Measurements from ENCODE around the gene ADAMTS13. TPM values are rescaled to one million over a fixed set of nuclear protein-coding genes. Genes with fewer than 3 reads are reported as not detected.

ADAMTS13 gene
- total RNA-seq, 2 experiments from 2014 or later, result 2.2 to 2.6 TPM

GRCh38 chr9:133493428-133493827, 71.3 kb downstream of the ADAMTS13 start:
- POLR2A ChIA-PET, result no interaction called here
- CTCF ChIA-PET, result no interaction called here

GRCh38 chr9:133493845-133494540, 71.8 kb downstream of the ADAMTS13 start:
- Mint-ChIP-seq H3K27ac (no peak overlapping the region), H3K4me1 (ENCODE audit: low read depth) (no peaks in the 10 kb centered on the region), H3K9me3 (no peaks in the 10 kb centered on the region), H3K27me3 (peaks cover 7% of the 10 kb centered on the region), H3K4me3 (no peak overlapping the region), H3K36me3 (ENCODE audit: low read depth) (no peaks in the 10 kb centered on the region)
- Histone ChIP-seq H3K4me3 (ENCODE audit: low read length) (no peak overlapping the region), H3K27me3 (ENCODE audit: control insufficient read depth in 1 of 2, insufficient read depth in 2 of 2, low read length in 2 of 2) (peaks cover 0 to 5% of the 10 kb centered on the region in 2 experiments), H3K4me1 (ENCODE audit: insufficient read depth, low read length) (no peaks in the 10 kb centered on the region), H3K27ac (ENCODE audit: low read depth in 1 of 2, low read length in 2 of 2) (no peak overlapping the region), H3K9me3 (ENCODE audit: control insufficient read depth in 1 of 2, insufficient read depth in 1 of 2, low read length in 2 of 2) (peaks cover 0 to 4% of the 10 kb centered on the region in 2 experiments), H3K36me3 (ENCODE audit: insufficient read depth, low read length) (no peaks in the 10 kb centered on the region)
- ATAC-seq (ENCODE audit: poor library complexity) (no peak), DNase-seq (no peak)
- ChIA-PET CTCF (no interaction called here), POLR2A (no interaction called here)
- intact Hi-C loops (cut with DNase I, micrococcal nuclease), result no loop called here
- TF ChIP-seq CTCF (IDR thresholded peaks at IDR 0.05), result no peak

More at GRCh38 chr9:133493428-133493827, 71.3 kb downstream of the ADAMTS13 start:
- Mint-ChIP-seq H3K27me3 (peaks cover 5% of the 10 kb centered on the region), H3K27ac (no peak overlapping the region), H3K9me3 (no peaks in the 10 kb centered on the region), H3K36me3 (ENCODE audit: low read depth) (no peaks in the 10 kb centered on the region), H3K4me3 (no peak overlapping the region), H3K4me1 (ENCODE audit: low read depth) (no peaks in the 10 kb centered on the region)
- DNase-seq (no peak), ATAC-seq (ENCODE audit: poor library complexity) (no peak)
- peaks cover 0 to 5% of the 10 kb centered on the region in 2 experiments for H3K27me3 ChIP-seq (ENCODE audit: control insufficient read depth in 1 of 2, insufficient read depth in 2 of 2, low read length in 2 of 2)
- H3K4me1 ChIP-seq (ENCODE audit: insufficient read depth, low read length), result no peaks in the 10 kb centered on the region
- no peaks in the 10 kb centered on the region for H3K9me3 ChIP-seq (ENCODE audit: control insufficient read depth in 1 of 2, insufficient read depth in 1 of 2, low read length in 2 of 2)
- H3K36me3 ChIP-seq (ENCODE audit: insufficient read depth, low read length), result no peaks in the 10 kb centered on the region
- intact Hi-C loops (cut with DNase I, micrococcal nuclease), result no loop called here
- no peak for TF ChIP-seq CTCF (IDR thresholded peaks at IDR 0.05)
- H3K27ac ChIP-seq (ENCODE audit: low read depth in 1 of 2, low read length in 2 of 2), result no peak overlapping the region
- H3K4me3 ChIP-seq (ENCODE audit: low read length), result no peak overlapping the region

GRCh38 chr9:133494636-133495326, 72.6 kb downstream of the ADAMTS13 start:
- no peak overlapping the region for H3K27ac Mint-ChIP-seq
- H3K36me3 Mint-ChIP-seq (ENCODE audit: low read depth), result no peaks in the 10 kb centered on the region
- intact Hi-C loops (cut with DNase I, micrococcal nuclease), result no loop called here
- no peaks in the 10 kb centered on the region for H3K4me1 Mint-ChIP-seq (ENCODE audit: low read depth)
- no peak for DNase-seq
- no peak overlapping the region for H3K4me3 Mint-ChIP-seq
- ATAC-seq (ENCODE audit: poor library complexity), result no peak
- no peak overlapping the region for H3K27ac ChIP-seq (ENCODE audit: low read depth in 1 of 2, low read length in 2 of 2)
- POLR2A ChIA-PET, result no interaction called here
- no peaks in the 10 kb centered on the region for H3K9me3 Mint-ChIP-seq
- H3K4me1 ChIP-seq (ENCODE audit: insufficient read depth, low read length), result no peaks in the 10 kb centered on the region
- CTCF ChIA-PET, result no interaction called here
- H3K4me3 ChIP-seq (ENCODE audit: low read length), result no peak overlapping the region
- peaks cover 0 to 5% of the 10 kb centered on the region in 2 experiments for H3K27me3 ChIP-seq (ENCODE audit: control insufficient read depth in 1 of 2, insufficient read depth in 2 of 2, low read length in 2 of 2)
- H3K9me3 ChIP-seq (ENCODE audit: control insufficient read depth in 1 of 2, insufficient read depth in 1 of 2, low read length in 2 of 2), result peaks cover 0 to 7% of the 10 kb centered on the region in 2 experiments
- no peak for TF ChIP-seq CTCF (IDR thresholded peaks at IDR 0.05)
- H3K36me3 ChIP-seq (ENCODE audit: insufficient read depth, low read length), result no peaks in the 10 kb centered on the region
- peaks cover 7% of the 10 kb centered on the region for H3K27me3 Mint-ChIP-seq

Data from CD4-positive, alpha-beta T cell (primary cell).